ENCODE results near the gene COX14.

GRCh38 chr12:50151047-50151687 lies 39.1 kb downstream of the COX14 start:
- TF ChIP-seq CTCF (conservative IDR thresholded peaks at IDR 0.05) (no peak), ZFX (IDR thresholded peaks at IDR 0.05) (no peak)
